Fibroblast of mammary gland (primary cell): ENCODE data around the gene ERC1.
"Not testable (repeated sequence)": the region's sequence is repeated elsewhere in the genome, so short reads cannot be mapped to it uniquely, and the experiment has no call there.

Experiments used
- DNase-seq: peaks from one replicate; pipeline ENCODE4 v3.0.0-alpha.2; 2010; ENCODE audit warnings: low read depth
- H3K4me3 ChIP-seq: 2 replicates; pipeline ENCODE4 v1.5.1; 2011; ENCODE audit warnings: low read depth, mild to moderate bottlenecking, low read length, moderate library complexity; ENCODE audit not compliant: control insufficient read depth
- CTCF ChIP-seq: conservative IDR thresholded peaks from 2 replicates; pipeline ENCODE4 v1.5.1; 2011; ENCODE audit warnings: low read depth, low read length, inconsistent platforms; ENCODE audit not compliant: control insufficient read depth, insufficient read depth

ERC1 gene

DNA sequence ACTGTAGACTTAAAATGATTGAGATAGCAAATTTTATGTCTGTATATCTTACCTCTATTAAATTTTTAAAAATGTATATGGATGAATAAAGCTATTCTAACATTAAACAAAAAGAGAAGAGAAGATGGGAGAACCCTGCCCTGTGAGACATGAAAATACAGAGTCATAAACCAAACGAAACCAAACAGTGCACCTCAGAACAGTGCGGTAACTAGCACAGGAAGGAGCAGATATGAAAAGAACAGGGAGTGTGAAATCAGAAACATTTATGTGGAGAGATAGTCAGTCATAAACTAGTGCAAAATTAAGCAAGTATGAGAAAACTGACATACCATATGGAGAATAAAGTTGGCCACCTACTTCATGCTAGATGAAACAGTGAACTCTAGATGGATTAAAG, 135.1 kb downstream of the ERC1 start:
- DNase-seq: no peak
- no peak overlapping the region for H3K4me3 ChIP-seq
- TF ChIP-seq CTCF: no peak

DNA sequence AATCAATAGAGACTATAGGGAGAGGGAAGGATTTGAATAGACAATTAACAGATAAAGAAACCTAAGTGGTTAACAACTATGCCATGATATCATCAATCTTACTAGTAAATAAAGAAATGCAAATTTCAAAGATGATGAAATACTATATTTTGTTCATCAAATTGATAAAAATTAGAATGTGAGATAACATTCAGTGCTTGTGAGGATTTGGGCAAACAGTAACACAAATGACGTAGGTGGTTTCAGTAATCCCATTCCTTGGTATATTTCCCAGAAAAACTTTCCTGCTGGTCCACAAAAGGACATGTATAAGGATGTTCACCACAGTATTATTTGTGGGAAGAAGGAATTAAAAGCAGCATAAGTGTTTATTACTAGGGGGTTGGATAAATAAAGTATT, 136.0 kb downstream of the ERC1 start:
- no peak for DNase-seq
- TF ChIP-seq CTCF: no peak
- no peak overlapping the region for H3K4me3 ChIP-seq

DNA sequence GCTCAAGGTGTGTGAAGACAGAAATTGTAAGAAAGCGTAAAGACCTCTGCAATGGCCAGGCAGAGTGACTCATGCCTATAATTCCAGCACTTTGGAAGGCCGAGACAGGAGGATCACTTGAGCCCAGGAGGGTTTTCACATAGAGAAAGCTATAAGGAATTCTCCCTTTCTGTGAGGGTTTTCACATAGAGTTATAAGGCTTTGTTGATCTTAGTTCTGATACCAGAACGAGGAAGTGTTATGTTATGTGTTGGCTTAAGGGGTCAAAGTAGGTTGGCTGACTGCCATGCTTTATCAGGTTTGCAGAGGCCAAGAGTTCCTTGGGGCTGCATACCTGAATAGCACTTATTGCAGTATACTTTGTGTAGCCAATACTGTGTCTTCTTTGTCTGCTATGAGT, 139.1 kb downstream of the ERC1 start:
- H3K4me3 ChIP-seq: no peak overlapping the region
- DNase-seq: peak; percentile 2
- no peak for TF ChIP-seq CTCF

- DNase-seq: no peak
- no peak overlapping the region for H3K4me3 ChIP-seq
- TF ChIP-seq CTCF: no peak
These were observed 139.5 kb downstream of the ERC1 start for GRCh38 chr12:1130571-1130970.

- no peak overlapping the region for H3K4me3 ChIP-seq
- no peak for TF ChIP-seq CTCF
These were observed 140.8 kb downstream of the ERC1 start for GRCh38 chr12:1131811-1132224.

GRCh38 chr12:1132311-1132710, 141.3 kb downstream of the ERC1 start:
- TF ChIP-seq CTCF: no peak
- no peak for DNase-seq
- H3K4me3 ChIP-seq: no peak overlapping the region

More at GRCh38 chr12:1131811-1132224, 140.8 kb downstream of the ERC1 start:
- no peak for DNase-seq

GRCh38 chr12:1138691-1139090, 147.7 kb downstream of the ERC1 start:
- H3K4me3 ChIP-seq: no peak overlapping the region
- no peak for DNase-seq
- no peak for TF ChIP-seq CTCF

DNA sequence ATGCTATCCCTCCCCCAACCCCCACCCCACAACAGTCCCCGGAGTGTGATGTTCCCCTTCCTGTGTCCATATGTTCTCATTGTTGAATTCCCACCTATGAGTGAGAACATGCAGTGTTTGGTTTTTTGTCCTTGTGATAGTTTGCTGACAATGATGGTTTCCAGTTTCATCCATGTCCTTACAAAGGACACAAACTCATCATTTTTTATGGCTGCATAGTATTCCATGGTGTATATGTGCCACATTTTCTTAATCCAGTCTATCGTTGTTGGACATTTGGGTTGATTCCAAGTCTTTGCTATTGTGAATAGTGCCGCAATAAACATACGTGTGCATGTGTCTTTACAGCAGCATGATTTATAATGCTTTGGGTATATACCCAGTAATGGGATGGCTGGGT, 155.7 kb downstream of the ERC1 start:
- not testable (repeated sequence) for DNase-seq, H3K4me3 ChIP-seq
